Mononuclear cell (primary cell): ENCODE results near the gene ZNF316. TPM values are rescaled to one million over a fixed set of nuclear protein-coding genes. Genes with fewer than 3 reads are reported as not detected.

Experiments
- H3K27me3 ChIP-seq: 2 replicates; pipeline ENCODE4 v1.6.0; 2011; ENCODE audit warnings: low read length, control low read depth; ENCODE audit not compliant: insufficient read depth
- H3K4me1 ChIP-seq: 2 replicates; pipeline ENCODE4 v1.5.1; 2011; ENCODE audit warnings: mild to moderate bottlenecking, low read length, control low read depth; ENCODE audit not compliant: insufficient read depth
- H3K4me3 ChIP-seq: 2 replicates; pipeline ENCODE4 v1.5.1; 2011; ENCODE audit warnings: mild to moderate bottlenecking, low read length, moderate library complexity
- H3K9me3 ChIP-seq: 2 replicates; pipeline ENCODE4 v1.5.1; 2011; ENCODE audit warnings: low read depth, mild to moderate bottlenecking, control low read depth, low read length
- total RNA-seq: library from RNA; depleted of rRNA; stranded (reverse); fragments of >200 nt; gene quantifications from one replicate; pipeline ENCODE4 v1.2.3, GENCODE V29; 2012

Gene ZNF316
- total RNA-seq, 1 donor, result 23.3 TPM

GRCh38 chr7:6675807-6676405 is 38.8 kb downstream of the ZNF316 start:
- Histone ChIP-seq H3K9me3 (peaks cover 62% of the 10 kb centered on the region), H3K27me3 (no peaks in the 10 kb centered on the region), H3K4me1 (no peaks in the 10 kb centered on the region), H3K4me3 (no peak overlapping the region)

DNA sequence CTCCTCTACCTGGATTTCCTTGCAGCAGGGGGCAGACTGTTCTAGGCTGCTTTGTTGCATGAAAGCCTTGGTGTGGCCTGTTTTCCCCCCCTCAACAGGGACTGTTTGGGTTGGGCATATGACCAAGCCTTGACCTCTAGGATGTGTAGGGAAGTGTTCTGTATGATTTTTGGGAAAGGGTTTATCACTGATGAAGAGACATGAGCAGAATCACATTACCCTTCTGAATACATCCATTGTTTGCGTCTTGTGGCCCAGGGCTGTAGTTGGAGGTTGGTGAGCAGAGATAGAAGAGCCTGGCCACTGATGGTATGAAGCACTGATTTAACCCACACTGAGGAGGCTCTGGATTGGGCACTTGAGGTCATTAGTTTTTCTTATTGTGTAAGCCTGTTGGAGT is 43.0 kb downstream of the ZNF316 start:
- Histone ChIP-seq H3K4me3 (no peak overlapping the region), H3K27me3 (no peaks in the 10 kb centered on the region), H3K4me1 (no peaks in the 10 kb centered on the region), H3K9me3 (peaks cover 75% of the 10 kb centered on the region)

- no peak overlapping the region for H3K4me3 ChIP-seq
Observed at GRCh38 chr7:6691103-6691502, 54.0 kb downstream of the ZNF316 start.

GRCh38 chr7:6691609-6692106 is 54.5 kb downstream of the ZNF316 start:
- no peak overlapping the region for H3K4me3 ChIP-seq
- H3K4me1 ChIP-seq, result no peaks in the 10 kb centered on the region
- H3K9me3 ChIP-seq, result peaks cover 89% of the 10 kb centered on the region
- H3K27me3 ChIP-seq, result no peaks in the 10 kb centered on the region

More at GRCh38 chr7:6691103-6691502, 54.0 kb downstream of the ZNF316 start:
- H3K27me3 ChIP-seq, result no peaks in the 10 kb centered on the region
- H3K9me3 ChIP-seq, result peaks cover 86% of the 10 kb centered on the region
- no peaks in the 10 kb centered on the region for H3K4me1 ChIP-seq

DNA sequence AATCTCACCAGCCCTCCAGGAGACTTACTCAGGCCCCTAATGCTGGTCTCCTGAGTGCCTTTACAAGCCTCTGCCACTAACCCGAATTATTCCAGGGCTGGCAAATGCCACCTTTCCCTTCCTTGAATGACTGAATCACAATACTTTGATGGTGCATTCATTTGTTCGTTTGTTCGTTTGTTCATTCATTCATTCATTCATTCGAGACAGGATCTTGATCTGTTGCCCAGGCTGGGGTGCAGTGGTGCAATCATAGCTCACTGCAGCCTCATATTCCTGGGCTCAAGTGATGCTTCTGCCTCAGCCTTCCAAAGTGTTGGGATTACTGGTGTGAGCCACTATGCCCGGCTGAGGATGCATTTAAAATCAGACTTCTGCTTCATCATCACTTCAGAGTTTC is 63.7 kb downstream of the ZNF316 start:
- Histone ChIP-seq H3K4me3 (no peak overlapping the region), H3K9me3 (peaks cover 26% of the 10 kb centered on the region), H3K4me1 (peaks cover 25% of the 10 kb centered on the region), H3K27me3 (no peaks in the 10 kb centered on the region)

GRCh38 chr7:6701860-6702259 is 64.7 kb downstream of the ZNF316 start:
- no peak overlapping the region for H3K4me3 ChIP-seq
- peaks cover 28% of the 10 kb centered on the region for H3K4me1 ChIP-seq
- H3K9me3 ChIP-seq, result peaks cover 18% of the 10 kb centered on the region
- no peaks in the 10 kb centered on the region for H3K27me3 ChIP-seq

Other genes starting within 250 kb of the ZNF316 start
- gene DAGLB, start 189.4 kb upstream of the ZNF316 start, total RNA-seq, result 9.9 TPM
- 21.8 TPM for gene KDELR2, start 153.2 kb upstream of the ZNF316 start, total RNA-seq
- gene GRID2IP, start 85.9 kb upstream of the ZNF316 start, total RNA-seq, result 0.21 TPM
- gene ZDHHC4, start 59.9 kb upstream of the ZNF316 start, total RNA-seq, result 24.1 TPM
- gene INTS15, start 47.3 kb upstream of the ZNF316 start, total RNA-seq, result 22.2 TPM
- gene ZNF853, start 21.7 kb upstream of the ZNF316 start, total RNA-seq, result 3.8 TPM
- gene ZNF12, start 69.6 kb downstream of the ZNF316 start, total RNA-seq, result 17.0 TPM
- gene RSPH10B2, start 116.8 kb downstream of the ZNF316 start, total RNA-seq, result 0.21 TPM
- 74.5 TPM for gene CCZ1B, start 189.0 kb downstream of the ZNF316 start, total RNA-seq